H1 (cell line): ENCODE results near the gene FHDC1. TPM values are rescaled to one million over a fixed set of nuclear protein-coding genes. Genes with fewer than 3 reads are reported as not detected.

Source experiments
- CTCF ChIA-PET: fragments of 300-600 bp; sonication (Branson Sonifier 250); formaldehyde crosslinking; loops from one replicate; lab custom pipeline; 2021; ENCODE audit not compliant: partially characterized antibody; lab: Charles Lee
- POLR2A ChIA-PET: fragments of 300-600 bp; sonication (Branson Sonifier 250); formaldehyde crosslinking; loops from one replicate; lab custom pipeline; 2021; ENCODE audit warnings: inconsistent platforms; ENCODE audit not compliant: partially characterized antibody; lab: Charles Lee
- DNase-seq, 2 experiments: peaks; one replicate each; pipeline versions ENCODE4 v3.0.0 to v3.0.0-alpha.2; 2010 to 2022; ENCODE audit warnings: low spot score in 2 of 2, low read depth in 1 of 2, mixed read lengths in 1 of 2
- FAIRE-seq: peaks from 2 replicates; lab custom pipeline; 2011; peaks lifted over from hg19 to GRCh38; lab: Jason Lieb, UNC
- H2AFZ ChIP-seq: 2 replicates; pipeline ENCODE4 v1.8.1; 2012; ENCODE audit warnings: low read length, inconsistent platforms
- H2AK5ac ChIP-seq: 2 replicates; pipeline ENCODE4 v1.6.1; 2013; ENCODE audit warnings: low read depth, low read length
- H2BK120ac ChIP-seq: replicated peaks from 2 replicates; pipeline ENCODE3; 2013; ENCODE audit warnings: low read depth, low read length, inconsistent platforms
- H2BK12ac ChIP-seq: 2 replicates; pipeline ENCODE4 v1.6.1; 2013; ENCODE audit warnings: low read depth, low read length
- H2BK15ac ChIP-seq: 2 replicates; pipeline ENCODE4 v1.6.1; 2013; ENCODE audit warnings: low read length
- H2BK20ac ChIP-seq: 2 replicates; pipeline ENCODE4 v1.6.1; 2013; ENCODE audit warnings: low read length
- H2BK5ac ChIP-seq: 2 replicates; pipeline ENCODE4 v1.6.1; 2013; ENCODE audit warnings: low read depth, low read length
- H3K14ac ChIP-seq: 2 replicates; pipeline ENCODE4 v1.6.1; 2013; ENCODE audit warnings: inconsistent platforms; ENCODE audit not compliant: insufficient read length
- H3K18ac ChIP-seq: 2 replicates; pipeline ENCODE4 v1.6.1; 2013; ENCODE audit warnings: low read length; ENCODE audit errors: extremely low read depth
- H3K23ac ChIP-seq: 2 replicates; pipeline ENCODE4 v1.6.1; 2013; ENCODE audit warnings: inconsistent platforms; ENCODE audit not compliant: insufficient read length
- H3K23me2 ChIP-seq: 2 replicates; pipeline ENCODE4 v1.6.1; 2013; ENCODE audit warnings: low read depth, low read length
- H3K27ac ChIP-seq: 2 replicates; pipeline ENCODE4 v1.6.1; 2011; ENCODE audit warnings: low read depth, low read length, inconsistent platforms
- H3K27me3 ChIP-seq, 4 experiments: replicated peaks in 1 of 4; 1 replicate in 1 of 4; 2 replicates in 3 of 4; pipeline versions ENCODE4 v1.6.1 to v1.8.1; 2011 to 2013; ENCODE audit warnings: low read length in 3 of 4, mild to moderate bottlenecking in 3 of 4, inconsistent platforms in 2 of 4, mixed read lengths in 2 of 4, moderate library complexity in 1 of 4; ENCODE audit not compliant: control insufficient read depth in 3 of 4, insufficient read depth in 3 of 4; ENCODE audit errors: extremely low read depth in 1 of 4
- H3K36me3 ChIP-seq, 4 experiments: 2 replicates each; pipeline versions ENCODE4 v1.6.1 to v1.8.1; 2011 to 2013; ENCODE audit warnings: mild to moderate bottlenecking in 4 of 4, low read length in 3 of 4, moderate library complexity in 2 of 4, control low read depth in 1 of 4, inconsistent platforms in 1 of 4; ENCODE audit not compliant: insufficient read depth in 4 of 4, control insufficient read depth in 2 of 4
- H3K4ac ChIP-seq: replicated peaks from 2 replicates; pipeline ENCODE3; 2013; ENCODE audit warnings: low read length, low read depth, mixed read lengths, inconsistent platforms; ENCODE audit not compliant: insufficient read length
- H3K4me1 ChIP-seq, 4 experiments: replicated peaks in 1 of 4; 1 replicate in 1 of 4; 2 replicates in 3 of 4; pipeline versions ENCODE4 v1.6.1 to v1.8.1; 2011 to 2013; ENCODE audit warnings: low read length in 3 of 4, inconsistent platforms in 2 of 4, mixed read lengths in 1 of 4; ENCODE audit not compliant: insufficient read depth in 4 of 4, control insufficient read depth in 3 of 4
- H3K4me2 ChIP-seq, 2 experiments: 2 replicates each; pipeline versions ENCODE4 v1.6.1 to v1.8.1; 2011 to 2013; ENCODE audit warnings: low read depth in 2 of 2, low read length in 2 of 2, control low read depth in 1 of 2, inconsistent platforms in 1 of 2, mild to moderate bottlenecking in 1 of 2; ENCODE audit not compliant: insufficient read depth in 1 of 2
- H3K4me3 ChIP-seq, 4 experiments: fragments of 200-600, 300-600 bp in 1 of 4; sonication (generic), shearing (Covaris generic), sonication (Bioruptor Twin) in 1 of 4; 2 replicates each; pipeline versions ENCODE4 v1.5.1 to v1.8.1; 2011 to 2016; ENCODE audit warnings: low read length in 4 of 4, low read depth in 3 of 4, control low read depth in 2 of 4, inconsistent platforms in 2 of 4, mild to moderate bottlenecking in 2 of 4, mixed read lengths in 1 of 4, moderate library complexity in 1 of 4; ENCODE audit not compliant: insufficient read depth in 2 of 4; ENCODE audit errors: extremely low read depth in 1 of 4
- H3K56ac ChIP-seq: replicated peaks from 2 replicates; pipeline ENCODE3; 2013; ENCODE audit warnings: low read depth, mild to moderate bottlenecking, mixed read lengths, low read length, inconsistent platforms; ENCODE audit not compliant: insufficient read length
- H3K79me1 ChIP-seq: 2 replicates; pipeline ENCODE4 v1.6.1; 2013; ENCODE audit warnings: low read depth, low read length, control low read depth
- H3K79me2 ChIP-seq, 2 experiments: 2 replicates each; pipeline versions ENCODE4 v1.6.1 to v1.8.1; 2012 to 2013; ENCODE audit warnings: low read length in 2 of 2, mild to moderate bottlenecking in 2 of 2, inconsistent platforms in 1 of 2; ENCODE audit not compliant: insufficient read depth in 2 of 2, control insufficient read depth in 1 of 2
- H3K9ac ChIP-seq, 4 experiments: replicated peaks in 1 of 4; 1 replicate in 1 of 4; 2 replicates in 3 of 4; pipeline versions ENCODE4 v1.6.1 to v1.8.1; 2011 to 2013; ENCODE audit warnings: low read depth in 3 of 4, low read length in 3 of 4, control low read depth in 2 of 4, mild to moderate bottlenecking in 2 of 4, moderate library complexity in 2 of 4, inconsistent platforms in 1 of 4; ENCODE audit errors: extremely low read depth in 1 of 4
- H3K9me3 ChIP-seq, 2 experiments: 2 replicates each; pipeline versions ENCODE4 v1.6.1 to v1.8.1; 2012 to 2013; ENCODE audit warnings: mild to moderate bottlenecking in 2 of 2, moderate library complexity in 2 of 2, control low read depth in 1 of 2, inconsistent platforms in 1 of 2, low read depth in 1 of 2, low read length in 1 of 2, mixed read lengths in 1 of 2; ENCODE audit not compliant: insufficient read depth in 2 of 2
- H4K20me1 ChIP-seq, 2 experiments: replicated peaks in 1 of 2; 2 replicates each; pipeline versions ENCODE3 to v1.8.1; 2011 to 2013; ENCODE audit warnings: inconsistent platforms in 2 of 2, low read length in 2 of 2, mild to moderate bottlenecking in 1 of 2; ENCODE audit not compliant: insufficient read depth in 2 of 2, control insufficient read depth in 1 of 2
- H4K5ac ChIP-seq: 2 replicates; pipeline ENCODE4 v1.6.1; 2013; ENCODE audit warnings: low read length, low read depth, mixed read lengths, inconsistent platforms; ENCODE audit not compliant: insufficient read length
- H4K8ac ChIP-seq: 2 replicates; pipeline ENCODE4 v1.8.0; 2013; ENCODE audit warnings: mild to moderate bottlenecking, moderate library complexity, low read length, inconsistent platforms; ENCODE audit not compliant: insufficient read depth; ENCODE audit errors: extremely low read depth
- H4K91ac ChIP-seq: replicated peaks from 2 replicates; pipeline ENCODE3; 2013; ENCODE audit warnings: low read length, mixed read lengths, inconsistent platforms; ENCODE audit not compliant: insufficient read length
- RFX5 ChIP-seq: IDR thresholded peaks from 2 replicates; pipeline ENCODE4 v1.6.1; 2011; ENCODE audit warnings: low read depth, low read length, improper control_type of control experiment, borderline replicate concordance
- SIX5 ChIP-seq: IDR thresholded peaks from 2 replicates; pipeline ENCODE4 v1.6.1; 2011; ENCODE audit warnings: mild to moderate bottlenecking, low read depth, low read length
- SP2 ChIP-seq: IDR thresholded peaks from 2 replicates; pipeline ENCODE4 v1.6.1; 2012; ENCODE audit warnings: mild to moderate bottlenecking, low read length, inconsistent platforms
- WGBS, 2 experiments: shearing (Covaris generic) in 1 of 2; methylation state at CpG; one replicate each; pipeline versions ENCODE4 v1.1.6 to v1.1.7; 2013 to 2015; ENCODE audit warnings: low lambda C conversion rate in 2 of 2, mixed read lengths in 2 of 2, inconsistent platforms in 1 of 2, low coverage in 1 of 2, missing lambda C conversion rate in 1 of 2; ENCODE audit not compliant: insufficient replicate concordance in 2 of 2, insufficient coverage in 1 of 2, insufficient read length in 1 of 2; ENCODE audit errors: extremely low coverage in 1 of 2, missing lambda C conversion rate in 1 of 2; 5-methylcytosine and 5-hydroxymethylcytosine counted together
- polyA plus RNA-seq, 7 experiments: library from polyadenylated mRNA; depleted of rRNA in 3 of 7; stranded (reverse) in 5 of 7; unstranded in 2 of 7; fragments of >200 nt in 5 of 7; fragments of 200-250 nt in 2 of 7; gene quantifications; 1 replicate in 5 of 7; 2 replicates in 1 of 7; 4 replicates in 1 of 7; pipeline versions ENCODE4 v1.2.1 to v1.2.3, GENCODE V29; 2011 to 2013; ENCODE audit warnings: missing spikeins in 2 of 7, mixed read lengths in 2 of 7
- total RNA-seq: library from RNA; stranded (reverse); fragmentation: NEBNext Ultra II Directional; extraction: Animal tissue kit (Norgen Biotek cat#: 25700); gene quantifications from 2 replicates; pipeline ENCODE4 v1.2.1, GENCODE V29; 2021

FHDC1 gene
- total and polyA plus RNA-seq, 2 of the 8 experiments (the other 6 are each of a cell fraction or from before 2014, with no cell fraction given): 6.4 to 28.6 TPM

DNA sequence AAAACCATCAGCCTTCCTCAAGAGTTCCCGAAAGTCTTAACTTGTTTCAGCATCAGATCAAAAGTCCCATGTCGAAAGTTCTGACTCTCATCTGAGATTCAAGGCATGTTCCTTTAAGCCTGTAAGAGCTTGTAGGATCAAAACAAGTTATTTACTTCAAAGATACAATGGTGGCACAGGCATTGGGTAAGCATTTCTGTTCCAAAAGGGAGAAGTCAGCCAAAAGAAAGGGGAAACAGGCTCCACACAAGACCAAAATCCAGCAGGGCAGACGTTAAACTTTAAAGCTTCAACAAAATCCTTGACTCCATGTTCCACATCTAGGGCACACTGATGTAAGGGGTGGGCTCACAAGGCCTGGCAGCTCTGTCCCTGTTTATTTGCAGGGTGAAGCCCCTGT, 91.7 kb downstream of the FHDC1 start:
- Histone ChIP-seq H2BK15ac (no peak overlapping the region), H3K4ac (no peak overlapping the region), H2BK120ac (no peak overlapping the region), H3K23ac (no peak overlapping the region), H3K56ac (no peak overlapping the region), H3K27me3 (no peaks in the 10 kb centered on the region), H3K18ac (no peak overlapping the region), H3K14ac (no peak overlapping the region), H4K8ac (no peak overlapping the region), H3K79me2 (peaks cover 0 to 4% of the 10 kb centered on the region in 2 experiments; a peak in 1 of 4 replicates), H3K23me2 (peaks cover 5% of the 10 kb centered on the region; the same call in 1 of the 2 replicates), H2BK12ac (no peak overlapping the region), H4K91ac (peak overlapping the region; percentile 51), H4K20me1 (peaks cover 0 to 3% of the 10 kb centered on the region in 2 experiments), H3K27ac (no peak overlapping the region), H3K79me1 (no peaks in the 10 kb centered on the region), H3K36me3 (no peaks in the 10 kb centered on the region; a peak in 1 of 8 replicates), H3K9me3 (peaks cover 17 to 20% of the 10 kb centered on the region in 2 experiments), H3K4me1 (peaks cover 0 to 4% (median 0%) of the 10 kb centered on the region in 4 experiments; a peak in 2 of 7 replicates), H2BK20ac (no peak overlapping the region; the same call in 1 of the 2 replicates), H2AK5ac (no peak overlapping the region), H4K5ac (no peak overlapping the region), H2BK5ac (no peak overlapping the region), H3K9ac (no peak overlapping the region), H2AFZ (no peak overlapping the region), H3K4me3 (no peak overlapping the region), H3K4me2 (no peak overlapping the region)
- ChIA-PET CTCF (interaction anchor here (1.1 kb wide), 1 partner anchor 55 kb away, joined by 3 read pairs; no protein-coding TSS in a partner anchor), POLR2A (no interaction called here)
- DNase-seq (no peak), FAIRE-seq (no peak)
- WGBS, 2 experiments: 87% methylated on average over 3 of the region's 3 CpGs; no CpG with 5 or more reads in 1 of the 2 experiments
- TF ChIP-seq RFX5: no peak
- no peak for TF ChIP-seq SIX5
- no peak for TF ChIP-seq SP2
